GM21576 (cell line): ENCODE results near the gene LBHD1.
"Not testable (repeated sequence)": the region's sequence is repeated elsewhere in the genome, so short reads cannot be mapped to it uniquely, and the experiment has no call there.

Experiments
- ATAC-seq: cut with Tn5 transposase; IDR thresholded peaks from one replicate; pipeline ENCODE4 v1.9.1; 2021; ENCODE audit warnings: mild to moderate bottlenecking, moderate library complexity; ENCODE audit not compliant: unreplicated experiment

LBHD1 gene

GRCh38 chr11:62671608-62672389 lies at the start of gene LBHD1, which contains the start of gene UQCC3:
TSS of gene LBHD1 (minus strand) at chr11:62672267. CDS start at chr11:62670031, 2,236 bp downstream.
TSS of gene UQCC3 (plus strand) at chr11:62671673. CDS start at chr11:62671746, 73 bp downstream.
- ATAC-seq = peak; percentile 51

- no peak for ATAC-seq
These were observed 47.4 kb upstream of the LBHD1 start for GRCh38 chr11:62719302-62719978.

GRCh38 chr11:62716816-62717215 lies 44.7 kb upstream of the LBHD1 start:
- ATAC-seq = no peak

- no peak for ATAC-seq
These were observed 44.1 kb upstream of the LBHD1 start for GRCh38 chr11:62716206-62716605.

- ATAC-seq = no peak
These were observed 43.4 kb upstream of the LBHD1 start for GRCh38 chr11:62715150-62716130.

- no peak for ATAC-seq
These were observed 41.3 kb upstream of the LBHD1 start for GRCh38 chr11:62713343-62713742.

- ATAC-seq = no peak
These were observed 40.8 kb upstream of the LBHD1 start for GRCh38 chr11:62712861-62713260.

- ATAC-seq = no peak
These were observed 40.3 kb upstream of the LBHD1 start for GRCh38 chr11:62712276-62712812.

- no peak for ATAC-seq
These were observed 37.9 kb upstream of the LBHD1 start for GRCh38 chr11:62710001-62710345.

GRCh38 chr11:62709247-62710000 lies 37.4 kb upstream of the LBHD1 start:
- peak; percentile 59 for ATAC-seq

- no peak for ATAC-seq
These were observed 36.7 kb upstream of the LBHD1 start for GRCh38 chr11:62708793-62709192.

GRCh38 chr11:62708392-62708791 lies 36.3 kb upstream of the LBHD1 start:
- no peak for ATAC-seq

- no peak for ATAC-seq
These were observed 35.3 kb upstream of the LBHD1 start, which contains the start of the genes BSCL2 and GNG3 for GRCh38 chr11:62707277-62707861. TSS of gene BSCL2 (minus strand) at chr11:62707424. CDS start at chr11:62707195, 229 bp downstream. TSS of gene GNG3 (plus strand) at chr11:62707676. CDS start at chr11:62708296, 620 bp downstream.

GRCh38 chr11:62706850-62707247 lies 34.8 kb upstream of the LBHD1 start:
- ATAC-seq = no peak

- peak; percentile 47 for ATAC-seq
These were observed 34.1 kb upstream of the LBHD1 start for GRCh38 chr11:62705880-62706849.

- no peak for ATAC-seq
These were observed 33.3 kb upstream of the LBHD1 start for GRCh38 chr11:62705413-62705812.

GRCh38 chr11:62703921-62704320 lies 31.9 kb upstream of the LBHD1 start:
- not testable (repeated sequence) for ATAC-seq

GRCh38 chr11:62702246-62702645 lies 30.2 kb upstream of the LBHD1 start:
- ATAC-seq = no peak
